Retina (tissue), 1 donor: Measurements from ENCODE around the gene RRAS.
"Not testable (repeated sequence)": the region's sequence is repeated elsewhere in the genome, so short reads cannot be mapped to it uniquely, and the experiment has no call there.

Source experiments
- DNase-seq: peaks from one replicate; pipeline ENCODE4 v3.0.0-alpha.2; 2016

Gene RRAS

DNA sequence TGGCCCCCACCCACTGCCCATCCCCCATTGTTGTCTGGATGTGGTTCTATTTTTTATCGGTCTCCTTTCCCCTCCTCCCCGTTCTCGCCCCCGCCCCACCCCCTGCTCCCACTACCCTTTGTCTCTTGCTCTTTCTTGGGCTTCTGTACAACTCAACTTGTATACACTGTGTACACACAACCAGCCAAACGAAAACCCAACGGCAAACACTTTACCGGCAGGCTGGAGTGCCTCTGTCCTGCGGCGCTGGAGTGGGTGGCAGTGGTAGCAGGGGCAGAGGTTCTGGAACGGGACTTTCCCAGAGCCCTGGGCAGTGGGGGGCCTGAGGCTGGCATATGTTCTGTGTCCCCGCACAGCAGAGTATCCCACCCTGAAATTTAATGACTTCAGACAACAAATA, 13.7 kb downstream of the RRAS start:
- DNase-seq, result no peak

DNA sequence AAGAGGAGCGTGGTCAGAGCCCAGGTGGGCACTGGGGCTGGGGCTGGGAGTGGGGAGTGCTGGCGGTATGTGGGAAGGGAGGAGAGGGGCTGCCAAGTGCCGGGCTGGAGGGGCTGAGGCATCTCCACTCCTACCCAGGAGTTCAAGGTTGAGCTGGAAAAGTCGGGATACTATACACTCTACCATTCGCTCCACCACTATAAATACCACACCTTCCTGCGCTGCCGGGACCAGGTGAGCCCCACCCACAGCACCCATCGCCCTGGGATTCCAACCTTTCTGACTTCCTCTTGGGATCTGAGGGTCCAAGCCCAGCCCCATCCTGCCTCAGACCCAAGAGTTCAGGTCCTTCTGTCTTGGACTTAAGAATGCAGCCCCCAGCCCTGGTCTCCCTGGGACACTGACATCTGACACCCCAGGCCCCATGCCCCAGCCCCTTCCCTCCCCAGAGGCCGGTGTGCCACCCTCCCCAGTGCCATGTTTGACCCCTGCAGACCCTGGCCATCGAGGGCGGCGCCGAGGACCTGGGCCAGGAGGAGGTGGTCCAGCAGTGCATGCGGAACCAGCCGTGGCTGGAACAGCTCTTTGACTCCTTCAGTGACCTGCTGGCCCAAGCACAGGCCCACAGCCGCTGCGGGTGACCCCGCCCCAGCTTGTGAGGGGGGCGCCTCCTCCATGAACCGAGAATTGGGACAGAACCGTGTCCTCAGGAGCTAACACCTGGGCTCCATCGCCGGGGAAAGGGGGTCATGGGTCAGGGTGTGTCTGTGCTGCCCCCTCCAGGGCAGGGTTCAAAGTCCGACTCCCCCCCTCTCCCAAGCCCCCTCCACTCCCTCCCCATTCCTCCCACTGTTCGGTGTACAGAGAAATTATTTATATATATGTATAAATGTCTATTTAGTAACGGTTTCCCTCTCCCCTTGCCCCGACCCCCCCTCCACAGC, 14.7 kb downstream of the RRAS start:
- no peak for DNase-seq

DNA sequence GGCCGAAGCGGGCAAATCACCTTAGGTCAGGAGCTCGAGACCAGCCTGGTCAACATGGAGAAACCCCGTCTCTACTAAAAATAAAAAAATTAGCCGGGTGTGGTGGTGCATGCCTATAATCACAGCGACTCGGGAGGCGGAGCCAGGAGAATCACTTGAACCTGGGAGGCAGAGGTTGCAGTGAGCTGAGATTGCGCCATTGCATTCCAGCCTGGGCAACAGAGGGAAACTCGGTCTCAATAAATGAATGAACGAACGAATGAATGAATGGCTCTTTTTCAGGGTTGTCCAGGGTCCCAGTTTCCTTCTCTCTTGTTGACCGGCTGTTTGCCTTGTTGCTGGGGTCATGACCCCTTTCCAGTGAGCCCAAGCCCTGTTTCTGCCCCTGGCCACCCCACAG, 22.1 kb downstream of the RRAS start:
- DNase-seq, result not testable (repeated sequence)

DNA sequence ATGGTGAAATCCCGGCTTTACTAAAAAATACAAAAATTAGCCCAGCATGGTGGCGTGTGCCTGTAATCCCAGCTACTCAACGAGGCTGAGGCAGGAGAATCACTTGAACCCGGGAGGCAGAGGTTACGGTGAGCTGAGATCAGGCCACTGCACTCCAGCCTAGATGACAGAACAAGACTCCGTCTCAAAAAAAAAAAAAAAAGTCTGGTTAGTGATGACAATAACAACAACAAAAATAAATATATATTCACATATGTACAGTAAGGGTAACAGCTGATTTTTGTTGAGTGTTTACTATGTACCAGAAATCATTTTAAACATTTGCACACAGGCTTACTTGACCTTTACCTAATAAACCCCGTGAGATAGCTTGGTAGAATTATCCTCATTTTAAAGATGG, 23.0 kb downstream of the RRAS start:
- no peak for DNase-seq

DNA sequence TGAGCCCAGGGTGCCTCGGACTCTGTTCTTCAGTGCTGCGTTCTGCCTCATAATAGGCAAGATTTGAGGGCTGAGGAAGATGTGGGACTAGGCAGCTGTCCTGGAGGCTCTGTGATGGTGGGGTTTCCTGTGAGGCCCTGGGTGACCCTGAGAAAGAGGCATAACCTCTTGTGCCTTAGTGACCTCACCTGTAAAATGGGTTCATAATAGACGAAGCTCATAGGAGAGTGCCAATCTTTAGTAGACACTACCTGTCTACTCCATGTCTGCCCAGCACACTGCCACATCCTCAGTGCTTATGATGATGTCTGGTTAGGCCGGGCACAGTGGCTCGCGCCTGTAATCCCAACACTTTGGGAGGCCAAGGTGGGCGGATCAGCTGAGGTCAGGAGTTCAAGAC, 23.4 kb downstream of the RRAS start:
- DNase-seq, result no peak

DNA sequence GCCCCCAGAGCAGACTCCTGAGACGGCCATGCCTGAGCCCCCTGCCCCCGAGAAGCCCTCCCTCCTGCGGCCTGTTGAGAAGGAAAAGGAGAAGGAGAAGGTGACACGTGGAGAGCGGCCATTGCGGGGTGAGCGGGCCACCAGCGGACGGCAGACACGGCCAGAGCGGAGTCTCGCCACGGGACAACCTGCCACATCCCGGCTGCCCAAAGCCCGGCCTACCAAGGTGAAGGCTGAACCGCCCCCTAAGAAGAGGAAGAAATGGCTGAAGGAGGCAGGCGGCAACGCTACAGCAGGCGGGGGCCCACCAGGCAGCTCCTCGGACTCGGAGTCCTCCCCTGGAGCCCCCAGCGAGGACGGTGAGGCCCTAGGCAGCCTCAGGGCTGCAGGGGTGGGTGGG, 24.1 kb downstream of the RRAS start:
- no peak for DNase-seq

DNA sequence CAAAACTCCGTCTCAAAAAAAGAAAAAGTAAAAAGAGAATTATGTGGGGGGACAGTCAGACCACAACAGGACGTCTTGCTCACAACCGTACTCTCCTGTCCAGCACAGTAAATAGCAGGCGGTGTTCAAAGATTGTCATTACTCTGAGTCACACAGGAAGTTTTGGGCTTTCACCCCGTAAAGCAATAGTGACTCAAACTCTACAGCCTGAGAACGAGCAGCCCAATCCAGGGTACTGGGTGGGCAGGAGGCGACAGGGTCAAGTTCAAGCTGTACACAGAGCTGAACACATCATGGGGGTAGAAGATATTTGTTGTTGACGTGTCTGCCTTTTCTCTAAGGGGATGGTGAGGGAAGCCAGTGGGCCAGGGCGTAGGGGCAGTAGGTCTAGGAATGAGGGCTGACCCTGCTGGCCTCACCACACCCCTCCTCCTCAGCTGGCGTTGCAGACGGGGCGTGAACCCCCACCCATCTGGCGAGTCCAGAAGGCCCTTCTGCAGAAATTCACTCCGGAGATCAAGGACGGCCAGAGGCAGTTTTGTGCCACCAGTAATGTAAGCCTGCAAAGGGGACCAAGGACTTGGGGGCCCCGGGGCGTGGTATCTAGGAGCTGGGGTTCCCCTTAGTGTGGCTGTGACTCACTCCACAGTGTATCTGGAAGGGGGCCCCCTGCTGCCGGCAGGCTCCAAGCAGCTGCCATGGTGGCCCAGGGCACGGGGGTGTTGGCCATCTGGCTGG, 25.7 kb downstream of the RRAS start:
- no peak for DNase-seq

DNA sequence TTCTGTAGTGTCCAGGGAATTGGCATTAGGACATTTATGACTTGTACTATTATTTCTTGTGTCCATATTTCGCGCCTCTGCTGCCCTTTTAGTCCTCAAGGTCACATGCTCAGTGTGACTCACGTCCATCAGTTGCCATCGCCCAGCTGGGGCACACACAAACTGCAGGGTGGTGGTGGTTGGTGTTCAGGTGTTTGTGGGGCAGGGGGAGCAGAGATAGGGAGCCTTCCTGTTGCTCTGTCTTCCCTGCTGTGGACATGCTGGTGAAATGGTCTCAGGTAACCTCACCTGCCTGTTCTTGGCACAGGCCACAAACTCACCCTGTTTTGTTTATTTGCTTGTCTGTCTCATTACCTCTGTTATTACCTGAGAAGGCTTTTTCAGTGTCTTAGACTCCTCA, 26.6 kb downstream of the RRAS start:
- no peak for DNase-seq

DNA sequence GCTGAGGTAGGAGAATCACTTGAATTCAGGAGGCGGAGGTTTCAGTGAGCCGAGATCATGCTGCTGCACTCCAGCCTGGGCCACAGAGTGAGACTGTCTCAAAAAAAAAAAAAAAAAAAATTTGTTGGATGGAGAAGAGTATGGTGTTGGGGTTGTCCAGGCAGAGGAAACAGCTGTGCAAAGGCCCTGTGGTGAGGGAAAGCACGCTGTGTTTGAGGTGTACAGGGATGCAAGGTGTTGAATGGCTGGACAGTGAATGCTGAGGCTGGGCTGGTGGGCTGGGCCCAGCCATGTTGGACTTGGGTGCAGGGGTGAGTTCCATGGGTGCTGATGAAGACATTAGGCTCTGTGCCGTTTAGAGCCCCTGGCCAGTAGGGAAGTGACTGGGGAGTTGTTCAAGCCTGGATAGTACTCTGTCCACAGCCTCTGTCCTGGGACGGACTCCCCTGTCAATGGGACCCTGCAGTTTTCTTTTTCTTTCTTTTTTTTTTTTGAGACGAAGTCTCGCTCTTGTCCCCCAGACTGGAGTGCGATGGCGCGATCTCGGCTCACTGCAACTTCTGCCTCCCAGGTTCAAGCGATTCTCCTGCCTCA, 30.3 kb downstream of the RRAS start:
- no peak for DNase-seq

DNA sequence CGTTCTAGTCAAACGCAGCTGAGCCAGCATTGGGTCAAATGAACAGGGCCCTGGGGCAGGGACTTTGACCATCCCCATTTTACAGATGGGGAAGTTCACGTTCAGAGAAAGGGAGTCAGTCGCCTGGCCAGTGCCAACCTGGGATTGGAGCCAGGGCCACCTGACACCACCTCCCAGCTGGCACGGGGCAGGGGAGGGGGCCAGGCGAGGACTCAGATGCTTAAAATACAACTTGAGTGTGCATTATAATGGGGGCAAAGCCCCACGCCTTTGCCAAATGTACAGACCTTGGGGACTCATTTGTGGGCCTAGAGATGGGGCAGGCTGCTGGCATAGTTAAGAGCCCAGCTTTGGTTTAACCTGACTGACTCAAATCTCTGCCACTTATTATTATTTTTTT, 34.3 kb downstream of the RRAS start:
- DNase-seq, result no peak

DNA sequence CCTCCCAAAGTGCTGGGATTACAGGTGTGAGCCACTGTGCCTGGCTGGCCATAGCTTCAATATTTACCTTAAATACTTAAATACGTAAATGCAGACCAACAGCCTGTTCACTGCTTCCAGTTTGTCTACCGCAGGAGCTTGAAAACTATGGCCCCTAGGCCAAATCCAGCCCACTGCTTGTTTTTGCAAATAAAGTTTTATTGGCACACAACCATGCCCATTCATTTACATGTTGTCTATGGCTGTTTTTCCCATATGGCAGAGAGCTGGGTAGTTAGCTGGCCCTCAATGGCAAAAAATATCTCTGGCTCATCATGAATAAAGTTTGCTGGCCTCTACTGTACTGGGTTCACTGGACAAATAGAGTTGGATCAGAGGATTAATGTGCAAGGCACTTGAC, 37.1 kb downstream of the RRAS start:
- DNase-seq, result no peak

DNA sequence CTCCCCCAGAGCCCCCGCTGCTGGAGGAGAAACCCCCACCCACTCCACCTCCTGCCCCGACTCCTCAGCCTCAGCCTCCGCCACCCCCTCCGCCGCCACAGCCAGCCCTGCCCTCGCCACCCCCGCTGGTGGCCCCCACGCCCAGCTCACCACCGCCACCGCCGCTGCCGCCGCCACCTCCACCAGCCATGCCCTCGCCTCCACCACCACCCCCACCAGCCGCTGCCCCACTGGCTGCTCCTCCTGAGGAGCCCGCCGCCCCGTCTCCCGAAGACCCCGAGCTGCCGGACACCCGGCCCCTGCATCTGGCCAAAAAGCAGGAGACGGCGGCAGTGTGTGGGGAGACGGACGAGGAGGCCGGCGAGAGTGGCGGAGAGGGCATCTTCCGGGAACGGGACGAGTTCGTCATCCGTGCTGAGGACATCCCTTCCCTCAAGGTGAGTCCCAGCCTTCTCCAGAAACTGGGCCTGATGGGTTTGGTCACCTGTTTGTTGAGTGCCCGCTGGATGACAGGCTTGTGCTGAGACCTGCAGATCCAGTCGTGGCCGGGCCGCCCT, 38.4 kb downstream of the RRAS start:
- no peak for DNase-seq

DNA sequence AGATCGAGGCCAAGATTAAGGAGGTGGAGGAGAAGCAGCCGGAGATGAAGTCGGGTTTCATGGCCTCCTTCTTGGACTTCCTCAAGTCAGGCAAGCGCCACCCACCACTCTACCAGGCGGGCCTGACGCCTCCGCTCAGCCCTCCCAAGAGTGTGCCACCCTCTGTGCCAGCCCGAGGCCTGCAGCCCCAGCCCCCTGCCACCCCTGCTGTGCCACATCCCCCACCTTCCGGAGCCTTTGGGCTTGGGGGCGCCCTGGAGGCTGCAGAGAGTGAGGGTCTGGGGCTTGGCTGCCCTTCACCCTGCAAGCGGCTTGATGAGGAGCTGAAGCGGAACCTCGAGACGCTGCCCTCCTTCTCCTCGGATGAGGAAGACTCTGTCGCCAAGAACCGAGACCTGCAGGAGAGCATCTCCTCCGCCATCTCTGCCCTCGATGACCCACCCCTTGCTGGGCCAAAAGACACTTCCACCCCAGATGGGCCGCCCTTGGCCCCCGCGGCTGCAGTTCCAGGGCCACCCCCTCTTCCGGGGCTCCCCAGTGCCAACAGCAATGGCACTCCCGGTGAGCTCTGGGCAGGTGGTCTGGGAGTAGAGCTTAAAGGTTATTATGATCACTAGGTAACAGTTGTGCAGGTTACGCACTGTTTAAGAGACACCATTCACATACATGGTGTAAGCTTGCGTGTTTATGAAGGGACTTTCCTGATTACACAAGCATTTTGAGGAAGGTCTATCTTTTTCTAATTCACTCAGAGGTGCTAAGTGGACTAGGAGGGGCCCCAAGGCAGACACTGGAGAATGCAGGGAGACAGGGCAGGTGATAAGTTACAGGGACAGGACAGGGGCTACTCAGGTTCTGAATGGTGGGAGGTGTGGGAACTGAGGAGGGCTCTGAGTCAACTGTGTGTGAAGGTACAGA, 40.3 kb downstream of the RRAS start:
- DNase-seq, result no peak

DNA sequence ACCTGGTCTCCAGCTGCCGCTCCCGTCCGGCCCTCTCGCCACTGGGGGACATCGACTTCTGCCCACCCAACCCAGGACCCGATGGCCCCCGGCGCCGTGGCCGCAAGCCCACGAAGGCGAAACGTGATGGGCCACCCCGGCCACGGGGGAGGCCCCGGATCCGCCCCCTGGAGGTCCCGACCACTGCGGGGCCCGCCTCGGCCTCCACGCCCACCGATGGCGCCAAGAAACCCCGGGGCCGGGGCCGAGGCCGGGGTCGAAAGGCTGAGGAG, 42.3 kb downstream of the RRAS start:
- no peak for DNase-seq

DNA sequence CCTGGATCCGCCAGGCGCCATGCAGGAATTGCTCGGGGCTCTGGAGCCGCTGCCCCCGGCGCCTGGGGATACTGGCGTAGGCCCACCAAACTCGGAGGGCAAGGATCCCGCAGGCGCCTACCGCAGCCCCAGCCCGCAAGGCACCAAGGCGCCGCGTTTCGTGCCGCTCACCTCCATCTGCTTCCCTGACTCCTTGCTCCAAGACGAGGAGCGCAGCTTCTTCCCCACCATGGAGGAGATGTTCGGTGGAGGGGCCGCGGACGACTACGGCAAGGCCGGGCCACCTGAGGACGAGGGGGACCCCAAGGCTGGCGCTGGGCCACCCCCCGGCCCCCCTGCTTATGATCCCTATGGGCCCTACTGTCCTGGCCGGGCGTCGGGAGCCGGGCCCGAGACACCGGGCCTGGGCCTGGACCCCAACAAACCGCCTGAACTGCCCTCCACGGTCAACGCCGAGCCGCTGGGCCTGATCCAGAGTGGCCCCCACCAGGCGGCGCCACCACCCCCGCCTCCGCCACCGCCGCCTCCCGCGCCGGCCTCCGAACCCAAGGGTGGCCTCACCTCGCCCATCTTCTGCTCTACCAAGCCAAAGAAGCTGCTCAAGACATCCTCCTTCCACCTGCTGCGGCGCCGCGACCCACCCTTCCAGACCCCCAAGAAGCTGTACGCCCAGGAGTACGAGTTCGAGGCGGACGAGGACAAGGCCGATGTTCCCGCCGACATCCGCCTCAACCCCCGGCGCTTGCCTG, 42.8 kb downstream of the RRAS start:
- no peak for DNase-seq

DNA sequence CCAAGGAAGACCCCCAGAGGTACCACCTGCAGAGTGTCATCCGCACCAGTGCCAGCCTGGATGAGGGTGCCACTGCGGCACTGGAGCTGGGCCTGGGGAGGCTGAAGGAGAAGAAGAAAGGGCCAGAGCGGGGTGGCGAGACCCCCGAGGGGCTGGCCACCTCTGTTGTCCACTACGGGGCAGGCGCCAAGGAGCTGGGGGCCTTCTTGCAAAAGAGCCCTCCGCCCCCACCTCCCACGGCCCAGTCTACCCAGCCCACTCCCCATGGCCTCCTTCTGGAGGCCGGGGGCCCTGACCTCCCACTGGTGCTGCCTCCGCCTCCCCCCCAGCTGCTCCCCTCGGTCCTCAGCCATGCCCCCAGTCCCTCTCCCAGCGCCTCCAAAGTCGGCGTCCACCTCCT, 43.5 kb downstream of the RRAS start:
- no peak for DNase-seq

DNA sequence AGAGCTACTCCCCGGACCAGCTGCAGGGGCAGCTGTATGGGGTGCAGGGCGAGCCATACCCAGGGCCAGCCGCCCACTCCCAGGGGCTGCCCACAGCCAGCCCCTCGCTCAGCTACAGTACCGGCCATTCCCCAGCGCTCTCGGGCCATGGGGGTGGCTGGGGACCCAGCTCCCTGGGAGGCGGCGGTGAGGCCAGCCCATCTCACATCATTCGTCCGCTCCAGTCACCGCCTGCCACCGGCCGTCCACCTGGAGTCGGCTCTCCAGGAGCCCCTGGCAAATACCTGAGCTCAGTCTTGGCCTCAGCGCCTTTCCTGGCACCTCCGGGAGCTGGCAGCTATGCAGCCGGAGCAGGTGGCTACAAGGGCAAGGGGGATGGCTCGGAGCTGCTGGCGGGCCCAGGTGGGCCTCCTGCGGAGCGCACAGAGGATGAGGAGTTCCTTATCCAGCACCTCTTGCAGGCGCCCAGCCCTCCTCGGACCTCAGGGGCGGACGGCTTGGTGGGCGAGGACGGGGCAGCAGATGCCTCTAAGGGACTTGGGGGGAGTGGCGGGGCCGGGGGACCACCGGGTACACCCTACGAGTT, 44.0 kb downstream of the RRAS start:
- DNase-seq, result no peak

DNA sequence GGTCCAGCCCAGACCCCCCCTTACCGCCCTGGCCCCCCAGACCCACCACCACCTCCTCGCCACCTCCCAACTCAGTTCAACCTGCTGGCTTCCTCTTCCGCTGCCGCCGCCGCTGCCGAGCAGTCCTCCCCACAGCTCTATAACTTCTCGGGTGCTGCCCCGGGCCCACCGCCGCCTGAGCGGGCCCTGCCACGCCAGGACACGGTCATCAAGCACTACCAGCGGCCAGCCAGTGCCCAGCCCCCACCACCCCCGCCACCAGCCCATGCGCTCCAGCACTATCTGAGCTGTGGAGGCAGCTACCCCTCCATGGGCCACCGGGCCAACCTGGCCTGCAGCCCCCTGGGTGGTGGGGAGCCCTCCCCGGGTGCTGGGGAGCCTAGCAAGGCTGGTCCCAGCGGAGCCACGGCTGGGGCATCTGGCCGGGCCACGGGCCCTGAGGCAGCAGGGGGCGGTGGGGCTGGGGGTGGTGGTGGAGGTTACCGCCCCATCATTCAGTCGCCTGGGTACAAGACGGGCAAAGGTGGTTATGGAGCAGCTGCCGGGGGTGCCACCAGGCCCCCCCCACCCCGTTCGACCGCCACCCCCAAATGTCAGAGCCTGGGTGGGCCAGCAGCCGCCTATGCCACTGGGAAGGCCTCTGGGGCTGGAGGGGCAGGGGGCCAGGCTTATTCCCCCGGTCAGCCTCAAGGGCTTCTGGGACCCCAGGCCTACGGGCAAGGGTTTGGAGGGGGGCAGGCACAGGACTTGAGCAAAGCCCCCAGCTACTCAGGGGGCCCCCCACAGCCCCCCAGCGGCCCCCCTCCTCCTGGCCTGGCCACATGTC, 44.7 kb downstream of the RRAS start:
- no peak for DNase-seq

DNA sequence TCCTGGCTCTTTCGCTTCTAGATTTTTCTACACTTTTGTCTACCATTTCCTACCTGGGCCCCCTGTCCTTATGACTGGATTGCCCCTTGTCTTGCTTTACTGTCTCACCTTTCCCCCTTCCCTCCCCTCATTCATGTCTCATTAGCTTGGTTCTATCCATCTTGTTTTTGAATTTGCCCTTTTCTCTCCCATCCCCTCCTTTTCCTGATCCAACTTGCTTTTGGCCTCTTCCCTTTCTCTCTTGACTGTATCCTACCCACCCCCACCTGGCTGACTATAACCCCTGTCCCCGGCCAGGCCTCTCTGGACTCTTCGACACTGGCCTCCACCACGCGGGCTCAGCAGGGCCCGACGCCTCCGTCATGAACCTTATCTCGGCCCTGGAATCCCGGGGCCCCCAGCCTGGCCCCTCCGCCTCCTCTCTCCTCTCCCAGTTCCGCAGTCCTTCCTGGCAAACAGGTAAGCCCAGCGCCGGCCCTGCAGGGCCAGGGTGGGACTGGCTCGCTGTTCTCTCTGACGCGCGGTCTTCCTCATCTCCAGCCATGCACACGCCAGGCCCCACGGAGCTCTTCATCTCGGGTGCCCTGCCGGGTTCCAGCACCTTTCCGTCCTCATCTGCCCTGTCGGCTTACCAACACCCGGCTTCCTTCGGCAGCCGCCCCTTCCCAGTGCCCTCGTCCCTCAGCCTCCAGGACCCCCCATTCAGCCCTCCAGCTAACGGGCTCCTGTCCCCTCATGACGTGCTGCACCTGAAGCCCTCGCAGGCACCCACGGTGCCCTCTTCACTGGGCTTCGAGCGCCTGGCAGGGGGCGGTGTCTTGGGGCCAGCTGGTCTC, 45.6 kb downstream of the RRAS start:
- DNase-seq, result no peak
